Esophagus squamous epithelium (tissue), 5 donors: Measurements from ENCODE around the gene PAPSS2. TPM values are rescaled to one million over a fixed set of nuclear protein-coding genes. Genes with fewer than 3 reads are reported as not detected.

ENCODE experiments used
- DNase-seq: peaks from one replicate; lab custom pipeline; 2025; lab: John Stamatoyannopoulos, UW
- H3K27ac ChIP-seq, 4 donors: fragments of 200-600 bp; sonication (generic); one replicate each; pipeline ENCODE4 v1.5.1; 2016 to 2019; ENCODE audit warnings: mild to moderate bottlenecking in 1 of 4
- H3K27me3 ChIP-seq, 4 donors: fragments of 200-600 bp; sonication (generic); 1 replicate in 3 of 4; 2 replicates in 1 of 4; pipeline versions ENCODE4 v1.5.1 to v1.6.0; 2017 to 2021; ENCODE audit warnings: antibody characterized with exemption in 1 of 4
- H3K36me3 ChIP-seq, 3 donors: fragments of 200-600 bp; sonication (generic); one replicate each; pipeline ENCODE4 v1.5.1; 2016 to 2019
- H3K4me1 ChIP-seq, 3 donors: fragments of 200-600 bp; sonication (generic); one replicate each; pipeline ENCODE4 v1.5.1; 2017 to 2019
- H3K4me3 ChIP-seq, 4 donors: fragments of 200-600 bp; sonication (generic); 1 replicate in 3 of 4; 2 replicates in 1 of 4; pipeline ENCODE4 v1.5.1; 2016 to 2019; ENCODE audit warnings: mild to moderate bottlenecking in 2 of 4, moderate library complexity in 1 of 4
- H3K9me3 ChIP-seq, 3 donors: fragments of 200-600 bp; sonication (generic); one replicate each; pipeline ENCODE4 v1.5.1; 2016 to 2019
- POLR2A ChIP-seq, 4 donors: fragments of 450-650 bp; IDR thresholded peaks; one replicate each; pipeline ENCODE4 v1.6.1; 2017; ENCODE audit warnings: antibody characterized with exemption in 4 of 4, mild to moderate bottlenecking in 4 of 4, moderate library complexity in 3 of 4
- WGBS, 2 donors: methylation state at CpG; one replicate each; pipeline ENCODE4 v1.1.5; 2018; 5-methylcytosine and 5-hydroxymethylcytosine counted together
- intact Hi-C: fragments of 100-400 bp; cut with DNase I; formaldehyde crosslinking; loops from one replicate; pipeline ENCODE4 v1.15.0; 2022
- total RNA-seq, 4 donors: library from RNA; depleted of rRNA; stranded (reverse); fragments of >200 nt; gene quantifications; one replicate each; pipeline ENCODE4 v1.1.0, GENCODE V29; 2016
- TF ChIP-seq, protein P1 (sequence below), 6 experiments: fragments of 450-650 bp in 4 of 6; fragments of 200-600 bp in 2 of 6; sonication (generic) in 2 of 6; IDR thresholded peaks; one replicate each; pipeline ENCODE4 v1.5.1; 2016 to 2019; ENCODE audit warnings: antibody characterized with exemption in 6 of 6, mild to moderate bottlenecking in 4 of 6, moderate library complexity in 4 of 6
- donor health status: DM: yes; HTN: yes; CAD: no.

Gene PAPSS2
- total RNA-seq, 4 donors from 2014 or later = 1.8 to 13.3 (median 11.0) TPM

- Histone ChIP-seq H3K4me3 (no peak overlapping the region), H3K27ac (no peak overlapping the region), H3K27me3 (no peaks in the 10 kb centered on the region), H3K36me3 (peaks cover 0 to 49% (median 4%) of the 10 kb centered on the region in 3 donors), H3K9me3 (no peaks in the 10 kb centered on the region), H3K4me1 (peaks cover 0 to 7% (median 0%) of the 10 kb centered on the region in 3 donors)
- intact Hi-C loops = no loop called here
- 93% methylated on average over 4 of the region's 4 CpGs for WGBS, 2 donors
- no peak for DNase-seq
- TF ChIP-seq, protein P1, sequence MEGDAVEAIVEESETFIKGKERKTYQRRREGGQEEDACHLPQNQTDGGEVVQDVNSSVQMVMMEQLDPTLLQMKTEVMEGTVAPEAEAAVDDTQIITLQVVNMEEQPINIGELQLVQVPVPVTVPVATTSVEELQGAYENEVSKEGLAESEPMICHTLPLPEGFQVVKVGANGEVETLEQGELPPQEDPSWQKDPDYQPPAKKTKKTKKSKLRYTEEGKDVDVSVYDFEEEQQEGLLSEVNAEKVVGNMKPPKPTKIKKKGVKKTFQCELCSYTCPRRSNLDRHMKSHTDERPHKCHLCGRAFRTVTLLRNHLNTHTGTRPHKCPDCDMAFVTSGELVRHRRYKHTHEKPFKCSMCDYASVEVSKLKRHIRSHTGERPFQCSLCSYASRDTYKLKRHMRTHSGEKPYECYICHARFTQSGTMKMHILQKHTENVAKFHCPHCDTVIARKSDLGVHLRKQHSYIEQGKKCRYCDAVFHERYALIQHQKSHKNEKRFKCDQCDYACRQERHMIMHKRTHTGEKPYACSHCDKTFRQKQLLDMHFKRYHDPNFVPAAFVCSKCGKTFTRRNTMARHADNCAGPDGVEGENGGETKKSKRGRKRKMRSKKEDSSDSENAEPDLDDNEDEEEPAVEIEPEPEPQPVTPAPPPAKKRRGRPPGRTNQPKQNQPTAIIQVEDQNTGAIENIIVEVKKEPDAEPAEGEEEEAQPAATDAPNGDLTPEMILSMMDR (IDR thresholded peaks at IDR 0.05) = no peak
- TF ChIP-seq POLR2A (IDR thresholded peaks at IDR 0.05) = no peak
Observed at GRCh38 chr10:87761153-87761552, 101.5 kb downstream of the PAPSS2 start.

DNA sequence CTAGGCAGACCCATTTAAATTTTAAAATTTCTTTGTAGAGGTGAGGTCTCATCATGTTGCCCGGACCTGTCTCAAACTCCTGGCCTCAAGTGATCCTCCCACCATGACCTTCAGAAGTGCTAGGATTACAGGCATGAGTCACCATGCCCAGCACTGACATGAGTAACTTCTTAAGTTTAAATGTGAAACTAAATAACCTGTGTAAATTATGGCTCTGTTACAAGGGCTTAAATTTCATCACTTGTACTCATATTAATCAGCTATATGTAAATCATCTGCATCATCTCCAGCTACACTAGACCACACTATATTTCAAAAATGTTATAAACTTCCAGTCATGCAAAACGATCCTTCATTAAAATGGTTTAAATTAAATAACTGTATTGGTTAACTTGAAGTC, 102.2 kb downstream of the PAPSS2 start:
- Histone ChIP-seq H3K27ac (no peak overlapping the region), H3K4me3 (no peak overlapping the region), H3K27me3 (no peaks in the 10 kb centered on the region), H3K9me3 (no peaks in the 10 kb centered on the region), H3K36me3 (peaks cover 0 to 49% (median 4%) of the 10 kb centered on the region in 3 donors), H3K4me1 (peaks cover 0 to 7% (median 0%) of the 10 kb centered on the region in 3 donors)
- TF ChIP-seq, protein P1 (IDR thresholded peaks at IDR 0.05) = no peak
- TF ChIP-seq POLR2A (IDR thresholded peaks at IDR 0.05) = no peak
- 36 to 38% methylated on average over 2 of the region's 2 CpGs for WGBS, 2 donors
- no peak for DNase-seq
- intact Hi-C loops = no loop called here

DNA sequence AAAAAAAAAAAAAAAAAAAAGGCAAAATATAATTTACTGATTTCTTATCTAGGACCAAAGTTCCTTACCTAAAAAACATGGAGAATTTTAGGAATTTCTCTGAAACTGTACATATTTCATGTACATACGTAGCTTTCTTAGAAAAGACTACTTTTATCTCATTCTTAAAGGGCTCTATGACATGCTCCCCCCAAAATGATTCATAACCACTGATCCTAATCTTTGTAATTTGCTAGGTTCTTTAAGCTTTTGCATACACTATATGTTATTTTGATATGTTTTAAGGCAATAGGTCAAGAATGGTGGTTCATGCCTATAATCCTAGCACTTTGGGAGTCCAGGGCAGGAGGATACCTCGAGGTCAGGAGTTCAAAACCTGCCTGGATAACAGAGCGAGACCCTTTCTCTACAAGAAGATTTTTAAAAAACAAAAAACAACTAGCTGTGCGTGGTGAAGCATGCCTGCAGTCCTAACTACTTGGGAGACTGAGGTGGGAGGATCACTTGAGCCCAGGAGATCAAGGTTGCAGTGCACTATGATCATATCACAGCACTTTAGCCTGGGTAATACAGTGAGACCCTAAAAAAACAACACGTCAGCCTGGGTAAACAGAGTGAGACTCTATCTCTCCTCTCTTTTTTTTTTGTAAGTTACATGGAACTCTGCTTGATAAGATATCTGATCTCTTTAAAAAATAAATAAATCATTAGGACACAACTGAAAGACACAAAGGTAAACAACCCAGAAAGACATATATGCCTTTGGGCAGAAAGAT, 103.6 kb downstream of the PAPSS2 start:
- intact Hi-C loops = no loop called here
- Histone ChIP-seq H3K9me3 (no peaks in the 10 kb centered on the region), H3K27me3 (no peaks in the 10 kb centered on the region), H3K4me1 (peaks cover 0 to 7% (median 0%) of the 10 kb centered on the region in 3 donors), H3K4me3 (no peak overlapping the region), H3K36me3 (peaks cover 0 to 47% (median 4%) of the 10 kb centered on the region in 3 donors), H3K27ac (no peak overlapping the region)
- DNase-seq = no peak
- TF ChIP-seq POLR2A (IDR thresholded peaks at IDR 0.05) = no peak
- TF ChIP-seq, protein P1 (IDR thresholded peaks at IDR 0.05) = no peak
- WGBS, 2 donors = 79 to 92% methylated on average over 5 of the region's 5 CpGs

DNA sequence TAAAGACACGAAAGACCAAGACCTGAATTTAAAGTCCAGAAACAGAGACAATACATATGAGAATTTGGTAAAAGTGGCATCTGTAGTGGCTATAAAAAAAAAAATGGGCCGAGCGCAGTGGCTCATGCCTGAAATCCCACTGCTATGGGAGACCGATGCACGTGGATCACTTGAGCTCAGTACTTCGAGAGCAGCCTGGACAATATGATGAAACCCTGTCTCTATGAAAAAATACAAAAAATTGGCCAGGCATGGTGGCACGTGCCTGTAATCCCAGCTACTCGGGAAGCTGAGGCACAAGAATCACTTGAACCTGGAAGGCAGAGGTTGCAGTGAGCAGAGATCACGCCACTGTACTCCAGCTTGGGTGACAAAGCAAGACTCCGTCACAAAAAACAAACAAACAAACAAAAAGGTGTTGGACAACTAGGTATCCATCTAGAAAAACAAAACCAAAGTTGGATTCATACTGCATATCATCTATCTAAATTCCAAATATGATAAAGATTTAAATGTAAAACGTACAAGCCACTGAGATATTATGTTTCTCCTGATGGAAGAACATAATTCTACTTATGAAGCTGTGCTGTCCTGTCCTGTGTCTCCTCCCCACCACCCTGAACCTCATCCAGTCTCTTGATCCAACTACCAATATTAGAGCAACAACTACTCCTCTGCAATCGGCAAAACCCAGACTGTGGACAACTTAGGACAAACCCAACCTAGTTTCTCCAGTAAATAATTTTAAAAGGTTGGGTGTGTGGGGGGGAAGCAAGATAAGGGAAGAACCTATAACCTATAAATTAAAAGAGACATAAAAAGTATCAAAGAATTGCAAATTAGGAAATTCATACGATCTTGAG, 104.6 kb downstream of the PAPSS2 start:
- intact Hi-C loops = no loop called here
- peaks cover 0 to 7% (median 1%) of the 10 kb centered on the region in 3 donors for H3K4me1 ChIP-seq
- H3K27ac ChIP-seq = no peak overlapping the region
- H3K36me3 ChIP-seq = peaks cover 0 to 55% (median 4%) of the 10 kb centered on the region in 3 donors
- no peaks in the 10 kb centered on the region for H3K27me3 ChIP-seq
- WGBS, 2 donors = 85 to 91% methylated on average over 13 of the region's 13 CpGs
- H3K9me3 ChIP-seq = no peaks in the 10 kb centered on the region
- H3K4me3 ChIP-seq = no peak overlapping the region
- TF ChIP-seq, protein P1 (IDR thresholded peaks at IDR 0.05) = no peak
- TF ChIP-seq POLR2A (IDR thresholded peaks at IDR 0.05) = no peak
- DNase-seq = no peak
